GM19397 (cell line): ENCODE data around the gene DPH7.
"Not testable (repeated sequence)": the region's sequence is repeated elsewhere in the genome, so short reads cannot be mapped to it uniquely, and the experiment has no call there.

ENCODE experiments used
- ATAC-seq: cut with Tn5 transposase; IDR thresholded peaks from one replicate; pipeline ENCODE4 v1.9.1; 2021; ENCODE audit warnings: mild to moderate bottlenecking, moderate library complexity; ENCODE audit not compliant: unreplicated experiment

The DPH7 gene

DNA sequence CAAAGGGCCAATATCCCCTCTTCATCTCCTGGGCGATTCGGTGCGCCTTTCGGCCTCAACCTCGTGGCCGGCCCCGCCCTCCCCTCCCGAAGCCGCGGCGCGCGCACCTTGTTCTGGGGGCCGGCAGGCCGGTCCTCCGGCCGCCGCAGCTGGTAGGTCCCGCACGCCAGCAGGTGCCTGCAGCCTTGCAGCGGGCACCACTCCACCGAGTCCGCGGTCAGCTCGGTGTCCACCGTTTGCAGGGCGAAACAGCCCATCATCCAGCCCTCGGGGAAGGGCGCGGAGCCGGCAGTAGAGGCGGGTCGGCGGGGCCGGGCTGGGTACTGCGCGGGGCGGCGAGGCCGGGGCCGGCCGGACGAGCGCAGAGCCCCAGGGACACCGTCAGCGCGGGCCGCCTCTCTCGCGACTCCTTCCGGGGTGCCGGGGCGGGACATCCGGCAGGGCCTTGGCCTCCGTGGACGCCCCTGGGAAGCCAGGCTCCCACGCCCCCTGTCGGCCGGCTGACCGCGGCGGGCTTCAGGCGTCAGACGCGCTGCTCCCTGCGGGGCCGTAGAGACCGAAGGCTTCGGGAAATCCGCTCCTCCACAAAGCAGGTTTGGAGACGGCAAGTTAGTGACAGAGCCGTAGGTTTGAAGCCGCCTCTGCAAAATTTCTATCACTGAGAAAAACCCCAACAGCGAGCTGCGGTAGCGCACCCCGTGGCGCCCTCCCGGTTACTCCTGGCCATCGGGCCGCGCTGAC is at the start of gene DPH7:
Gene DPH7 (minus strand): TSS at position 408 of the 741 bp plus-strand sequence. CDS start 148 bp downstream, at position 260.
- peak; percentile 92 for ATAC-seq

DNA sequence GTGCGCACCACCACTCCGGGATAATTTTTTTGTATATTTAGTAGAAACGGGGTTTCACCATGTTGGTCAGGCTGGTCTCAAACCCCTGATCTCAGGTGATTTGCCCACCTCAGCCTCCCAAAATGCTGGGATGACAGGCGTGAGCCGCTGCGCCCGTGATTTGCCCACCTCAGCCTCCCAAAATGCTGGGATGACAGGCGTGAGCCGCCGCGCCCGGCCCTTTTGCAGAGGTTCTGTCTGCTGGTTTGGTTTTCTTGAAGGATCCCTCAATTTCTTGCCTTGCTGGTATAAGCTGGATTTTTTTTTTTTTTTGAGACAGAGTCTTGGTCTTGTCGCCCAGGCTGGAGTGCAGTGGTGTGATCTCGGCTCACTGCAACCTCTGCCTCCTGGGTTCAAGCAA is 48.7 kb upstream of the DPH7 start:
- ATAC-seq = not testable (repeated sequence)

DNA sequence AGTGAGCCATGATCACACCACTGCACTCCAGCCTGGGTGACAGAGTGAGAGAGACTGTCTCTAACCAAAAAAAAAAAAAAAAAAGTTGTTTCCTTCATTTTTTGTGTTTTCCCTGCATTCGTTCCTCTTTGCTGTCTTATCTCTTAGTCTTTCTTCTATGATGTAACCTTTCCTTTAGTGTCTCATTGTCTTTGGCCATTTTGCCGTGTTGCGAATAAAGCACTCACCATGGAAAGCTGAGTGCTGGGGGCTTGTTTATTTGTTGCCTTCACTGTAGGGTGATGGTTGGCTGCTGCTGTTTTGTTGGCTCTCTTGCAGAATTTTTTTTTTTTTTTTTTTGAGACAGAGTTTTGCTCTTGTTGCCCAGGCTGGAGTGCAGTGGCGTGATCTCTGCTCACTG is 47.7 kb upstream of the DPH7 start:
- no peak for ATAC-seq

DNA sequence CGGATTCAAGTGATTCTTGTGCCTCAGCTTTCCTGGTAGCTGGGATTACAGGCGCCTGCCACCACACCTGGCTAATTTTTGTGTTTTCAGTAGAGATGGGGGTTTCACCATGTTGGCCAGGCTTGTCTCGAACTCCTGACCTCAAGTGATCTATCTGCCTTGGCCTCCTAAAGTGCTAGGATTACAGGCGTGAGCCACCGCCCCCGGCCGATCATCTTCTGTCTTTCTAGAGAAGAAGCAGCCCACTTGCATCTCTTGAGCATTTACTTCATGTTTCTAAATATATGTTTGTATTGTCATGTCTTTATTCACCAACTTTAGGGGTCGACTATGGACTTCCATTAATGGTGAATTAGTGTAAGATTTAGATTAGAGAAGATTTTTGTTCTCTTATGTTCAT is 43.5 kb upstream of the DPH7 start:
- not testable (repeated sequence) for ATAC-seq

DNA sequence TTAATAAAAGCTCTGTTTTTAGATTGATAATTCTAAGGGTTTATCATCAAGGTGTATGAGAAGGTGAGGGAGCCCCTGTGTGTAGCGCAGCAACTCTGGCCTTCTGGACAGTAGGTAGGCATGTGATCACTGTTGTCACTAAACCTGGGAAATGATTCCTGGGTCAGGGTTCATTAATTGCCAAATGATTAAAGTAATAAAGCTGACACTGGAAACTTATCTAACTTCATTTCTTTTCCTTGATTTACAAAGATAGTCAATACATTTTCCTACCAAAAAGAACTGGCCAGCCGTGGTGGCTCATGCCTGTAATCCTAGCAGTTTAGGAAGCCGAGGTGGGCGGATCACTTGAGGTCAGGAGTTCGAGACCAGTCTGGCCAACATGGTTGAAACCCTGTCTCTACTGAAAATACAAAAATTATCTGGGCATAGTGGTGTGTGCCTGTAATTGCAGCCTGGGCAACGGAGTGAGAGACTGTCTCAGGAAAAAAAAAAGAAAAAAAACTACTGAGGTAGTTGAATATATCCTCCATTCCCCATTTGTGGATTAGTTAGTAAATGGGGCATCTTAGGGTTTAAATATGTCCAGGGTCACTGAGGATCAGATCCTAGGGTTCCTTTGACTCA is 42.5 kb upstream of the DPH7 start:
- ATAC-seq = no peak

DNA sequence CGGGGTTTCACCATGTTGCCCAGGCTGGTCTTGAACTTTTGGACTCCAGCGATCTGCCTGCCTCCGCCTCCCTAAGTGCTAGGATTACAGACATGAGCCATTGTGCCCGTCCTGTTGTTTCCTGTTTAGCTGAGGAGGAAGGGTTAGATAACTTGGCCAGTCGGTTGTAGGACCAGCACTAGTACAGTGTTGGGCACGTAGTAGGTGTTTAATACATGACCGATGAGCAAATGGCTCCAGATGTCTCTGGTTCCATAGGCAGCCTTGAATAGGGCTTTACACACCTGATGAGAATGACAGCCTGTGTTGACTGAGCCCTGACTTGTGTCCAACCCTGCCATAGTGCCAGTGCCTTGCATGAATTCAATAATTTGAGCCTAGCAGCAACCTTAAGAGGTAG is 41.9 kb upstream of the DPH7 start:
- no peak for ATAC-seq

DNA sequence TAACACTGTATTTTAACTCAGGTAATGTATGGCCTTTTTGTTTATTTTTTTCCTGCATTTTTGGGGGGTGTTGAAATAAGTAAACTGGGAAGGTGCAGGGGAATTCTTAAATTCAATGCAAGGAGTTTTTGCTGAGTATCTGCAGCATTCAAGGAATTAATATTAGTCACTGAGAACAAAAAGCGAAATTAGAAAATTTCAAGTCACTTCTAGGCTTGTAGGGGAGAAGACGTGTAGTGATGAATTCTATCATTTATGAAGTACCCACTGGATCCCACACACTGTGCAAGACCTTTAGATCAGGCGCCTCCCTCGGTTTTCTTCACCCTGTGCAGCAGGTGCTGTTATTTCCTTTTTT is 41.3 kb upstream of the DPH7 start:
- no peak for ATAC-seq

DNA sequence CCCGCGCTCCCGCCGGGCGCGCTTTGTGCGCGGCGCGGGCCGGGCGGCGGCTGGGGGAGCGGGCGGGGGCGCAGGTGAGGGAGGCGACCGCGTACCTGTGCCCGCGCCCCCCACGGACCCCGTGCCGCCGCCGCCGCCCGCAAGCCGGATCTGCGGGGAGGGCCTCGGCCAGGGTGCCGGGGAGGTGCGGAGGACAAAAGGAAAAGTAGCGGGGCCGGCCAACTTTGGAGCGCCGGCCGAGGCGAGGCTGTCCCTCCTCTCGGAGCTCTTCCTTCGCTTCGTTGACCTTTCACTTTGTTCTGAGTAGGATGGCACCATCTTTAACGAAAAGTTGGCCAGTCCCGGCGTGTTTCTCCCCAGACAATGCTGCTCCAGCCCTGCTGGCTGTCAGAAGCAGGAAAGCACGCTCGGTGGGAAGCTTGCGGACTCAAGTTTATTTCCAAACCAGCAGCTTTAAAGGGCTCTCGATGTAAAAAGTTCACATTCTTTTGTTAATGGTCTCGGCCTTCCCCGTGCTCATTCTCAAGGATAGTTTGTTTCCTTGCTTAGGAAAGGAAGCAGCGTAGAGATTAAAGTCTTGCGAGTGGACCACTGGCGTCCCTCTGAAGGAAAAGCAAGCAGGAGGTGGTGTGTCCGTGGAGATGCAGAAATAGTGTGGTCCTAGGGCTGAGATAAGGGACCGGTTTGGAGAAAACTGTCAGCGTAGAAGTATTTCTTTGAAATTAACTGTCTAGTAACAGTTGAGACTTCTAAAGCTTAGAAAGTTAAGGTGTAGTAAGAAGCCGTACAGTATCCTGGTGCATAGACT is 40.7 kb upstream of the DPH7 start:
- peak; percentile 21 for ATAC-seq

DNA sequence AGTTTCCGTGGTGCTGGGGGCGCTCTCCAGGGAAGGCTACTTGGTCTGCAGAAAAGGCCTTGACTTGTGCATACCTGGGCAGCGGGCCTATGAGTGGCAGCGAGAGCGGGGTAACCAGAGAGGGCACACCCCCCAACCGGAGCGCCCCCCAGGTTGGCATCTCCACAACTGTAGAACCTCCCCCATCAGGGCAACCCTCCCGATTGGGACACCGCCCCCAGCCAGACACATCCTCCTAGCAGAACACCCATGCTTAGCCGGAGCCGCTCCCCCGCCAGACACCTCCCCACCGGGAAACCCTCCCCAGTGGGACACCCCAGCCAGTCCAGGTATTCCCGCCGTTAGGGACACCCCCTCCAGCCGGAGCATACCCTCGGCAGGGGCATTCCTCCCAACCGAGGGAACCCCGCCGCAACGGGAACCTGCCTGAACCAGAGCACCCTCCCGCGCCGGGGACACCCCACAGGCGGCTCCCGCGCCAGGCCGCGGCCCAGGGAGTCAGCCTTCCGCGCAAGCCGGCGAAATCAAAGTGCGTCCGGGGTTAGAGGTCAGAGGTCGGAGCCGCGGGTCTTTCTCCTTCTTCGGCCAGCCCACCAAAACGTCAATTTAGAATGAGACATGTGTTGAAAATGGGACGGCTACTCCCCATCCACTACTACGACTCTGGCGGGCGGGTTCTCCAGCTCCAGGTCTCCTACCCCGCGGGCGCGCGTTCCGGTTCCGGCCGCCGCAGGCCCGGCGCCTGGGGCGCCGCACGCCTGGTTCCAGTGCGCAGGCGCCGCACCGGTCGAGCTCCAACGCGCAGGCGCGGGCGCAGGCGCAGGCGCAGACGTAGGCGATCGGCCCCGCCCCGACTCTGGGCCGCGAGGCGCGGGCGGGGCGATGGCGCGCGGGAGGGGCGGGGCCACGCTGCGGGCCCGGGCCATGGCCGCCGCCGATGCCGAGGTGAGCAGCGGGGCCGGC is 39.7 kb upstream of the DPH7 start, which contains the start of gene EHMT1:
Gene EHMT1 (plus strand): TSS at position 901 of the 963 bp plus-strand sequence. CDS start 24 bp downstream, at position 925.
- peak; percentile 75 for ATAC-seq

DNA sequence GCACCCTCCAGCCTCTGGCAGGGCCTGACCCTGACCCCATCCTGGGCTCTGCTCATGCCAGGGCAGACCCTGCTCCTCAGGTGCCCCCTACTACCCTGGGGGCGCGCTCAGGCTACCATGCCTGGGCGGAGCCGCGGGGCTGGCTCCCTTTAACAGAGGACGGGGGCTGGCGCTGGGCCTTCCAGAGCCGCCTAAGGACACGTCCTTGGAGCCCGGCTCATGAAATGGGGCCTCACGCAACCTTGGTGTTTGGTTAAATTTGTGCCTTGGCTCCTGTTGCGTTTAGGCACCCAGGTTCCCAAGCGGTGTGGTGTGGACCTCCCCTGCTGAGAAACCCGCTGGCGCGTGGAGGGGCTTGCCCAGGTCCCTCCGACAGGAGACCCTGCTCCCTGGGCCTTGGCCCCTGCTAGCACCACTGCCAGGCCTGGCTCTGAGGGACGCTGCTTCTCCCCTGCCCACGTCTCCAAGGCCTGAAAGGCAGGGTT is 36.7 kb upstream of the DPH7 start:
- no peak for ATAC-seq

DNA sequence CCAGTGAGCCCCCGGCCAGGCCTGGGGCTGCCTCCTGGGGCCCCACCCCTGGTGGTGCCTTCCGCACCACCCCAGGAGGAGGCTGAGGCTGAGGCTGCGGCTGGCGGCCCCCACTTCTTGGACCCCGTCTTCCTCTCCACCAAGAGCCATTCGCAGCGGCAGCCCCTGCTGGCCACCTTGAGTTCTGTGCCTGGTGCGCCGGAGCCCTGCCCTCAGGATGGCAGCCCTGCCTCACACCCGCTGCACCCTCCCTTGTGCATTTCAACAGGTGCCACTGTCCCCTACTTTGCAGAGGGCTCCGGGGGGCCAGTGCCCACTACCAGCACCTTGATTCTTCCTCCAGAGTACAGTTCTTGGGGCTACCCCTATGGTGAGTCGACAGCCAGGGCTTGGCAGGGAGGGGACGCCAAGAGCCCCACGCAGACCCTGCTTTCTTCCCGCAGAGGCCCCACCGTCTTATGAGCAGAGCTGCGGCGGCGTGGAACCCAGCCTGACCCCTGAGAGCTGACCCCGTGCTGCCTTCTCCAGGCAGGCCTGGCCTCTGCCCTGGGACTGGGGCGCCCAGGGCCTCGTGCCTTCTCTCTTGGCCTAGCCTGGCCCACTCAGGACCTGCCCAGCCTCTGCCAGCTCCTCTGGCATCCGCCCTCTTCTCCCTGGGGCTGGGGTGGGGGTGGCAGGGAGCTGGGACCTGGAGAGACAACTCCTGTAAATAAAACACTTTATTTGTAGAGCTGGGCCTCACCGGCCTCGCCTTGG is 36.1 kb upstream of the DPH7 start:
- ATAC-seq = no peak

DNA sequence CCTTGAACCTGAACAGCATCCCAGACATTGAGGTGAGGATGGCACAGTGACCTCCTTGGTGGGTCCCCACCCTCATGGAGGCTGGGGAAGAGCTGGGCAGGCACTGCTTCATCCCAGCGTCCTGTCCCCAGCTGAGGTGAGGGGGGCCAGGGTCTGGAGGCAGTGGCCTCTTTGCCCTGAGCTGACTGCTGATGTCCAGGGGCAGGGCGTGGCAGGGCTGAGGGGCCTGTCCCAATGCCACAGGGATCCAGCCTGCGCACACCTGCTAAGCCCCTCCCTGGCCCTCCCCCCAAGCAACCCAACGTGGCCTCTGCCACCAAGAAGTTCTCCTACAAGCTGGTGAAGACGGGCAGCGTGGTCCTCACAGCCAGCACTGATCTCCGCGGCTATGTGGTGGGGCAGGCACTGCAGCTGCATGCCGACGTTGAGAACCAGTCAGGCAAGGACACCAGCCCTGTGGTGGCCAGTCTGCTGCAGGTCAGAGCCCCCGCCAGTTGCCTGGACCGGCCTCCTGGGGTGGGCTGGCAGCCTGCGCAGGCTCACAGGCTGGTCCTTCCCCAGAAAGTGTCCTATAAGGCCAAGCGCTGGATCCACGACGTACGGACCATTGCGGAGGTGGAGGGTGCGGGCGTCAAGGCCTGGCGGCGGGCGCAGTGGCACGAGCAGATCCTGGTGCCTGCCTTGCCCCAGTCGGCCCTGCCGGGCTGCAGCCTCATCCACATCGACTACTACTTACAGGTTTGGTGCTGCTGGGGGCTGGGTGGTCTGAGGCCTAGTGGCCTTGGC is 35.2 kb upstream of the DPH7 start:
- no peak for ATAC-seq

DNA sequence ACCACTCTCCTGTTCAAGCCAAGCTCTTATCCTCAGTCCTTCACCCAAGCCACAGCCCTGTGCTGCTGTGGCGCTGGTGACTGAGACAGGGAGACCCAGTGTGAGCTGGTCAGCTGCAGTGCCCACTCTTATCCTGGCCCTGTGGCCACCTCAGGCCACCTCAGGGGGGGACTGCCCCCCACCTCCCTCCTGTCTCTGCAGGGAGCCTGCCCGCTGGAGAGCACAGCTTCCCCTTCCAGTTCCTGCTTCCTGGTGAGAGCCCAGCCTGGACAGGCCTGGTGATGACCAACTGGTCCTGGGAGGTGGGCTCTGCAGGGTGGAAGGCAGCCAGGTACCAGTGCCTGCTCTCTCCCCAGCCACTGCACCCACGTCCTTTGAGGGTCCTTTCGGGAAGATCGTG is 34.5 kb upstream of the DPH7 start:
- no peak for ATAC-seq

DNA sequence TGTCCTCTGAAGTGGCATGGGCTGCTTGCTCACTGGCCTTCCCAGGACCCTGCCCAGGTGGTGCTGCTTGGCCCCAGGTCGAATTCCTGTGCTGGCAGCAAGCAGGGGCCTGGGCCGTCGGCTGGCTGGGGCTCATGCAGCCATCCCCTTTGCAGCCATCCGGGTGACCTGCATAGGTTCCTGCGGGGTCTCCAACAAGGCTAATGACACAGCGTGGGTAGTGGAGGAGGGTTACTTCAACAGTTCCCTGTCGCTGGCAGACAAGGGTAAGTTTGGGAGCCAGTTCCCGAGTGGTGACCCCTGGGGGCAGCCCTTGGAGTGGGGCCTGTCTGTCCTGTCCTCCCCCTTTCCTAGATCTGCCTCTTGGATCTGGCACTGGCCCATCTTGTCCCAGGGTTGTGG is 34.0 kb upstream of the DPH7 start:
- ATAC-seq = no peak

DNA sequence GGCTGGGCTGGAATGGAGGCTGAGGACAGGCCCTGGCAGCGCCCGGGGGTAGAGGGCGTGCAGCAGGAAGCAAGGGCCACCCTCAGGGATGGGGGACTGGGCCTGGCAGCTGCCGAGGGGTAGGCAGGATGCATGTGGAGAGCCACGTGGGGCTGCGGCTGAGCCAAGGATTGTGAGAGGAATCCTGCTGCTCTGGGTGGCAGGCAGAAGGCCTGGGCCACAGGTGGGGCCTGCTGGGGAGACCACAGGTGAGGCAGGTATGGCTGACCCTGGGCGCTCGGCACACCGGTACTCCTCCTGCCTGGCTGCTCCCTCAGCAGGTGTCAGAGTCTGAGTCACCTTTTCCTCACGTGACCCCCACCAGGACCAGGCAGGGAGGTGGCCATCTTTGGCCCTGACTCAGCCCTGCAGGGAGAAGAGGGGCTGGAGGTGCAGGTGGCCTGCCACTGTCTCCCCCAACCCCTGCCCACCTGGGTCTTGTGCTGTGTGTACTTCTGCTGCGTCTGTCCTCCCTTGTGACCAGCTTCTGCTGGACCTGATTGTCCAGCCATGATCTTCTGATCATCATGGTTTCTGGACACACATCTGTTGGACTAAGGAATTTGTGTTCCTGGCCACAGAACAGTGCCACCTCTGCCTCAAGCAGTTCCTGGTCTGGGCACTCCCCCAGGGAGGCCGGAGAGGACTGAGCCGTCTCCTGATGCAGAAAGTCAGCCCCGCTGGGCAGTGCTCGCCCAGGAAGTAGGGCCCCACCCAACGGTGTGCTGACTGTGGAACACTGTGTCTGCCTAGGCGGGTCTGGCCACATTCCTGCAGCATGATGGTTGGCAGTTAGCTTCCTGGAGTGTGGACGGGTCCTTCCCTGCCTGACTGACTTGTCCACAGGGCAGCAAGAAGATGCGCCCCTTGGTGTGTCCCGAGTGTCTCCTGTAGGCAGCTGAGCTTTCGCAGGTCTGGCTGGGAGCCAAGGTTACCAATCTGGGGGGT is 33.2 kb upstream of the DPH7 start:
- ATAC-seq = no peak

DNA sequence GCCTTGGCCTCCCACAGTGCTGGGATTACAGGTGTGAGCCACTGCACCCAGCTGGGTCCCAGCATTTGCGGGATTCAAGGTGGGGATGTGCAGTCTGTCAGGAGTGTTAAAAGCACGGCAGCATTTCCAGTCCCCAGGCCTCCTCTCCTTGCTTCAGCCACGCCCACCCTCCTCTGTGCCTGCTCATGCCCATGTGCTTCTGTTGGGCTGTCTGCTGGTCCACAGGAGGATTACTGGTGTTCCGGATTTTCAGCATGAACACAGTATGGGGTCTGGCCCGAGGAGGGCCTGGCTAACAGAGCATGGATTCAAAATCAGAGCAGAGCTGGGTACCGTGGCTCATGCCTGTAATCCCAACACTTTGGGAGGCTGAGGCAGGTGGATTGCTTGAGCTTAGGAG is 32.2 kb upstream of the DPH7 start:
- no peak for ATAC-seq

DNA sequence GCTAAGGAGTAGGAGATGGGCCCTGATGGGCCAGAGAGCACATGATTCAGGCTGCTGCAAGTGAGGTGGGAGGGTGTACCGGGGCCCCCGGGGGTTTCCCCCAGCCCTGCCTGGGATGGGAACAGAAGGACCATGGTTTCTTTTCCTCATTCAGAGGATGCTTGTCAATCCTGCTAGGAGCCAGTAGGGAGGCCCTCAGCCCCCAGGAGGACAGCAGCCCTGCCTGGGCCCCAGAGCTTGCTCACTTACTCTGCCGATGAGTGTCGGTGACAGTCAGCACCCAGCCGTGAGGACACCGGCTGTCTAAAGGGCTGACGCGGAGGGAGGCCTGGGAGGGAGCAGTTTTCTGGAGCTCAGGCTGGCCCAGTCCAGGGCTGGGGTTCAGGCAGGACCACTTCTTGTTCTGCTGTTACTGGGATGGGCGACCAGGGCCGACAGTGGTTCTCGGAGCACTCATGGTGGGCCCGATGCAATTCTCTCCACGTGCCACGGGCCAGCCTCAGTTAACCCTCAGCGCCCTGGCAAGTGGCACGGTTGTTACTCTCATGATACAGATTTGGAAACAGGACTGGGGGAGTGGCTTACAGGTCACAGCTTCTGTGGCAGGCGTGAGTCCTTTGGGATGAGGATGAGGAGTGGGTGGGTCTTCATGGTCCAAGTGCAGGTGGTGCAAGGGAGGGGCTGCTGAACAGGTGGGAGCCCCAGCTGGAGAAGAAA is 28.6 kb upstream of the DPH7 start:
- ATAC-seq = no peak
